ENCODE results near the gene KSR1. TPM values are rescaled to one million over a fixed set of nuclear protein-coding genes. Genes with fewer than 3 reads are reported as not detected.
"Not testable (repeated sequence)": the region's sequence is repeated elsewhere in the genome, so short reads cannot be mapped to it uniquely, and the experiment has no call there.

The KSR1 gene
- total RNA-seq, 2 donors from 2014 or later: 122 to 236 TPM

DNA sequence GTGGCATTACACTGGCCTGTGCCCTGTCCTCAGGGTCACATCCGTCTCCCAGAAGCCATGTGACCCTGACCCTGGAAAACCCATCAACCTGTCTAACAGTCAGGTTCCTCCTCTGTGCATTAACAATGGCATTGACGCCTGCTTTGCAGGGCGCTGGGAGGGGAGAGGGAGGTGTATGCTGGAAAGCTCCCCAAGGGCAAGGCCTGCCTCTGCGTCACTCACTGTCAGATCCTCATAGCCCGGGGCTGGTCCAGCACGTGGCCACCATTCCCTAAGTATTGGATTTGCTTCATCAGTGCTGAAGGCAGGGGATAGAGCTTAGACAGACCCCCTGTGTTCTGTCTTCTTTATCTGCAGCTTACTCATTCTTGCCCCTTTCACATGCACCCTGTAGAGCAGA, 210.0 kb downstream of the KSR1 start:
- ATAC-seq: not testable (repeated sequence)

DNA sequence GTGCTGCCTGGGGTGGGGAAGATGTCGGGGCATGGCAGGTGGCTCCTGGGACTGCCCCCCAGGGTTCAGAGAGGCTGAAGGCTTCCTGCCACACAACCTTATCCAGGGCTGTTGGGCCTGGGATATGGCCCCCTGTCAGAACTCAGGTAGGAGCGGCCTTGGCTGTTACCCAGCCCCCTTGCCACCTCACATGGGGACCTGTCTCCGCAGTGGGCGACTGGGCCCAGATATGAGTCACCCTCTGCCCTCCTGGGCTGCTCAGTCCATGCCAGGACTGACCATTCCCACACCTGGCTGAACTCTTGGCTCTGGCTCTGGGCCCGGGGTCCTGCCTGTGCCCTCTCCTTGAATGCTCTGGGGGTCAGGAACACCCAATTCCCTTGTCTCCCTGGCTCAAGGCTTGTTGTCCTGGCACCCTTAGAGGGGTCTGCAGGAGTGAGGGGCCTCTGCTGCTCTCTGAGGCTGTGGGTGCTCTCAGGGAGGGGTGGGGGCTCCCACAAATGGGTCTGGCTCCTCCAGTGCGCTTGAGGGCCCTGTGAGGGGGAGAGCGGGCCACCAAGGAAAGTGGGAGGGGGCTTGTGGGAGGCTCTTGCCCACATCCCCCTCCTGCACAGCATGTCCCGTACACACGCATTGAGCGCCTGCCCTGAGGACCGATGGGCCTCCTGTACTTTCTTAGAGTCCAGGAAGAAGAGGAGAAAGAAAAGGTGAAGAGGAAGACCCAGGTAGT, 210.7 kb downstream of the KSR1 start:
- H3K36me3 Mint-ChIP-seq: no peaks in the 10 kb centered on the region
- no peaks in the 10 kb centered on the region for H3K4me1 Mint-ChIP-seq (ENCODE audit: low read depth in 2 of 2)
- DNase-seq (ENCODE audit: low spot score): no peak
- no peak overlapping the region for H3K27ac Mint-ChIP-seq
- H3K27me3 Mint-ChIP-seq: no peaks in the 10 kb centered on the region
- H3K9me3 Mint-ChIP-seq: no peaks in the 10 kb centered on the region
- H3K4me3 Mint-ChIP-seq: no peak overlapping the region
- ATAC-seq: no peak

More for the DNA sequence above, 210.0 kb downstream of the KSR1 start:
- not testable (repeated sequence) for H3K4me1 Mint-ChIP-seq (ENCODE audit: low read depth in 2 of 2); H3K27ac Mint-ChIP-seq; DNase-seq (ENCODE audit: low spot score); H3K9me3 Mint-ChIP-seq; H3K27me3 Mint-ChIP-seq; H3K36me3 Mint-ChIP-seq; H3K4me3 Mint-ChIP-seq

DNA sequence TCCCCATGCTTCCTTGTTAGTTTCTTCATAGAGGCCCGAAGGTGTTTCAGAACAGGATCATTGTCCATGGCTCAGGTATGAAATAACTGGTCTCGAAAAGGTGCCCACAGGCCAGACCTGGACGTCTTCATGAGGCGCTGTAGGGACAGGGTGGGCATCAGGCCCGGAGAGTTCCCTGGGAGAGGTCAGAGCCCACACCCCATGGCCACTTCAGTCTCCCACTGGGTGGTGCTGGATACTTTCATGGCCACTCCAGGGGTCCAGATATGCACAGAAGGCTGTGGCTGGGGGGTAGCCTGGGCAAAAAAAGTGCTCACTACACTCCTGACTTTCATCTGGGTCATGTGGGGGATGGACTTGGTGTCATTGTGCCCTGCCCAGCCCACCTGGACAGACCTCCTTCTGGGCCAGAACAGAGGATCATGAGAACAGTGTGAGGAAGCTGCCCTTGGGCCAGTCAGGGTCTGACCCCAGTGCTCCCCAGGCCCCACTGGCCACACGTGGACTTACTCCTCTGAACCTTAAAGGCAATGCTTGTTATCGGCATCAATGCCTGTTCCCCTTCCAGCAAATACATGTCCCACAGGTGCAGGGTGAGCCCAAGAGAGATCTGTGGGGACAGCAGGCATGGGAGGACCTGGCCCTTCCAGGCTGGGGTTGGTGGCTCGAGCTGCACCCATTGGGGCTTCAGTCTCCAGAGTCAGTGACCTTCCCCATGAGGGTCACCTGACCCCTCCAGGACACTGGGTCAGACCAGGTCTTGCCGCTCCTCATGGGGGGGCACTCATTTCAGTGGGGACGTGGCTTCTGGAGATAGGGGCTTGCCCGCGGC, 211.6 kb downstream of the KSR1 start:
- Mint-ChIP-seq H3K27ac (no peak overlapping the region), H3K4me3 (no peak overlapping the region), H3K9me3 (no peaks in the 10 kb centered on the region), H3K36me3 (no peaks in the 10 kb centered on the region), H3K27me3 (no peaks in the 10 kb centered on the region), H3K4me1 (ENCODE audit: low read depth in 2 of 2) (no peaks in the 10 kb centered on the region)
- no peak for DNase-seq (ENCODE audit: low spot score)
- ATAC-seq: no peak

DNA sequence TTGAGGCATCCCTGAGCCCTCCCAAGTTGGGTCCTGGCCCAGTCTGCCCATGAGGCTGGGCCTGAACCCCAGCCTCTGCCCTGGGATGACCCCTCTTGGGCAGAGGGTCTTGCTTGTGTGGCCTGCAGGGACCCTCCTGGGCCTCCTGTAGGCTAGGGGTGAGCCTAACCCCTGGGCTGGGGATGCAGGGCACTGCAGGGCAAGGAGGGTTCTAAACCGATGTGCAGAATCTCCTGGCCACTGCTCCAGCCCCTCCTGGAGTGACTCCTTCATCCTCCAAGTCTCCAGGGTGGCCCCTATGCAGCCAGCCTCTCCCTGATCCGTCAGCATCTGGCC, 212.2 kb downstream of the KSR1 start:
- Mint-ChIP-seq H3K27me3 (no peaks in the 10 kb centered on the region), H3K4me1 (ENCODE audit: low read depth in 2 of 2) (no peaks in the 10 kb centered on the region), H3K9me3 (no peaks in the 10 kb centered on the region), H3K36me3 (no peaks in the 10 kb centered on the region), H3K27ac (no peak overlapping the region), H3K4me3 (no peak overlapping the region)
- ATAC-seq (no peak), DNase-seq (ENCODE audit: low spot score) (no peak)

DNA sequence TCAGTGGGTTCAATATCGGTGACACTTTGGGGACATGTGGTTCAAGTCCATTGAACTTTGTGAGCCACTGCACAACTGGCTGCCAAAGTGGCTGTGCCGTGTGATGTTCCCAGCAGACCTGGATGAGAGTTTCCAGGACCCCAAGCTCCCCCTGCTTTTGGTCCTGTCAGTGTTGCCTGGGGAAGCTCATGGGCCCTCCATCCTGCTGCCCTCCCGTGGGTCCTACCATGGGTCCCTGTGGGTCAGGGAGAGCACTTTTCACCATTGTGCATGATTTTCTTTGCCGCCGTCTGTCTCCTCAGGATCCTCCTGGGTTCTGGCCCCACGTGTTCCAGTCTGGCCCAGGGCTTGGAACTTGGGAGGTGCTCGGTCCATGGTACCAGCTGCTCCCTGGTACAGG, 212.9 kb downstream of the KSR1 start:
- H3K36me3 Mint-ChIP-seq: no peaks in the 10 kb centered on the region
- no peak for DNase-seq (ENCODE audit: low spot score)
- H3K27me3 Mint-ChIP-seq: no peaks in the 10 kb centered on the region
- no peak overlapping the region for H3K4me3 Mint-ChIP-seq
- no peak overlapping the region for H3K27ac Mint-ChIP-seq
- no peak for ATAC-seq
- no peaks in the 10 kb centered on the region for H3K9me3 Mint-ChIP-seq
- no peaks in the 10 kb centered on the region for H3K4me1 Mint-ChIP-seq (ENCODE audit: low read depth in 2 of 2)

DNA sequence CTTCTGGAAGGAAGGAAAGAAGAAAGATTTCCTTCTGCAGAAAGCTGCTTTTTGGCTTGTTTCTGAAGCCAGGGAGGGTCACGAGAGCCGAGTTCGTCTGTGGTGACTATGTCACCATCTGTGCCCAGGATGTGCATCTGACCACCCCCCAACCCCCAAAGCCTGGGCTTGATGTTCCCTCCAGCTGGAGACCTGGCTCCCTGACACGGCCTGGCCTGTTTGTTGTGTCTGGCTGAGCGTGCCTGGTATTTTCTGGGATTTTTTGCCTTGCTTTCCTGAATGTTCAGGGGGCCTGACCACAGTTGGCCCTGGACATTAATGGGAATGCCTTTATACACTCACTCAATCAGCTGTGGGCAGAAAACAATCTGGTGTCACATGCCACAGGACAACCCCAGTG, 213.6 kb downstream of the KSR1 start:
- Mint-ChIP-seq H3K27ac (no peak overlapping the region), H3K36me3 (no peaks in the 10 kb centered on the region), H3K4me1 (ENCODE audit: low read depth in 2 of 2) (no peaks in the 10 kb centered on the region), H3K27me3 (no peaks in the 10 kb centered on the region), H3K9me3 (no peaks in the 10 kb centered on the region), H3K4me3 (no peak overlapping the region)
- no peak for ATAC-seq
- no peak for DNase-seq (ENCODE audit: low spot score)

DNA sequence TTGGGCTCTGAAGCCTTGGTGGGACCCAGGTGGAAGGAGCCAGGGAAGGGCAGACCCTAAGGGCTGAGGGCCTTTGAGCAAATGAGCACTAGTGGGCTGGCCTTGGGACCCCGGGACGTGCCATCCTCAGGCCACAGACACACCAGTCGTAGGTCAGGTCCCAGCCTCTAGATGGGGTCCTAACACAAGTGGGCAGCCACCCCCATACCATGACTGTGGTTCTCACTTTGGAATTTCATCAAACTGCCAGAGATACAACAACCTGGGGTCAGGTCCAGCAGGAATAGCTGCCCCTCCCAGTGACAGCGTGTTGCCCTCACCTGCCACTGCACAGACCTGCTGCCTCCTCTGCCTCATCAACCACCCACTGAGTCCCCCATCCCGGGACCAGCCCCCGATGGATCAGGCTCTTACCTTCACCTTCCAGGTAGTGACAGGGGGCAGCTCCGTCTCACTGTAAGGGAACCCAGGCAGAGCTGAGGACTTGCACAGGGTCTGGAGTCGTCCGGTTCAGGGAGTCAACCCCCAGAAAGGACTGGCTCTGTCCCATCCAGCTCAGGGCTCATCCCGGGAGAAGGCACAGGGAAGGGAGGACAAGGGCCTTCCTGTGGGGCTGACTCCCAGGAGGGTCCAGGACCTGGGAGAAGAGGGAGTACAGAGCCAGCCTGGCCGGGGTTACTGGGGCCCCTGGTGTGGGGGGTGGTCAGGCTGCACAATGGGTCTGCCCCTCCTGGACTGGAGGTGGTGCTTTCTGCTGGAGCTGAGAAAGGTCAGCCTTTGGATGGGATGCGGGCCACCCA, 214.7 kb downstream of the KSR1 start:
- DNase-seq (ENCODE audit: low spot score): no peak

DNA sequence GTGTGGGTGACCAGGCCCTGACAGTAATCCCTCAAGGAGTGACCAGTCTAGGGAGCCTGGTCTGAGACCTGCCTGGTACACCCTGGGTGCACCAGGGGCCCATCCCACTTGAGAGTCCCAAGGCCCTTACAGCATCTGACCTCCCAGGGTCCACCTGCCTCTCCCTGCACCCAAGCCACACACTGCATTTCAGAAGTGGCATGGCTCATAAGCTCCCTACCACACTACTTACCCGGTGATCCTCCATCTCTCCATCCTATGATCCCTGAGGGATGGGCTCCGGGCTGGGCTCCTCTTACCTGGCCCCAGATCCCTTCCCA, 215.3 kb downstream of the KSR1 start:
- DNase-seq (ENCODE audit: low spot score) (no peak), ATAC-seq (no peak)
- no peak overlapping the region for H3K27ac Mint-ChIP-seq
- H3K36me3 Mint-ChIP-seq: no peaks in the 10 kb centered on the region
- H3K9me3 Mint-ChIP-seq: no peaks in the 10 kb centered on the region
- no peaks in the 10 kb centered on the region for H3K27me3 Mint-ChIP-seq
- no peak overlapping the region for H3K4me3 Mint-ChIP-seq
- H3K4me1 Mint-ChIP-seq (ENCODE audit: low read depth in 2 of 2): no peaks in the 10 kb centered on the region

More for the DNA sequence above, 214.7 kb downstream of the KSR1 start:
- no peaks in the 10 kb centered on the region for H3K36me3 Mint-ChIP-seq
- no peak for ATAC-seq
- no peaks in the 10 kb centered on the region for H3K27me3 Mint-ChIP-seq
- H3K4me1 Mint-ChIP-seq (ENCODE audit: low read depth in 2 of 2): no peaks in the 10 kb centered on the region
- H3K9me3 Mint-ChIP-seq: no peaks in the 10 kb centered on the region
- no peak overlapping the region for H3K27ac Mint-ChIP-seq
- H3K4me3 Mint-ChIP-seq: no peak overlapping the region

DNA sequence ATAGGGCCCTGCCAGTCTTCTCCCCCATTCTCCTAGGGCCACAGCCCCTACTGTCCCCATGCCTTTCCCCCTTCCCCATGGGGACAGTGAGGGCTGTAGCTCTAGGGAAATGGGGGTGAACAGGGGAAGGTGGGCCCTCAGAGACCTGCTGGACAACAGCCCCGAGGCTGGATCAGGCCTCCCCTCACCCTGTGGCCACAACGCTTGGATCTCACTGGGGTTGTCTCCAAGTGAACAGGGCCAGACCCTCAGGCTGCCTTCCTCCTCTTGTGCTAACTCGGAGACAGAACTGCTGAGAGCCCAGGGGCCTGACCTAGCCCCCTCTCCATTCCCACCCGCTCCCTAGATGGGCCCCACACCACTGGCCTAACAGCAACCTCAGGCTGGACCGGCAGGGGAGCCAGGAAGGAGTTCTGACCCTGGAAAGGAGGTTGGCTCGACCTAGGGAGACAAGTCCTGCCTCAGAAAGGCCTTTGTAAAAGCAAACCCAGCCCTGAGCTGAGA, 215.8 kb downstream of the KSR1 start:
- H3K36me3 Mint-ChIP-seq; DNase-seq (ENCODE audit: low spot score); H3K9me3 Mint-ChIP-seq; H3K4me3 Mint-ChIP-seq; H3K27me3 Mint-ChIP-seq; H3K27ac Mint-ChIP-seq; H3K4me1 Mint-ChIP-seq (ENCODE audit: low read depth in 2 of 2); ATAC-seq: not testable (repeated sequence)

DNA sequence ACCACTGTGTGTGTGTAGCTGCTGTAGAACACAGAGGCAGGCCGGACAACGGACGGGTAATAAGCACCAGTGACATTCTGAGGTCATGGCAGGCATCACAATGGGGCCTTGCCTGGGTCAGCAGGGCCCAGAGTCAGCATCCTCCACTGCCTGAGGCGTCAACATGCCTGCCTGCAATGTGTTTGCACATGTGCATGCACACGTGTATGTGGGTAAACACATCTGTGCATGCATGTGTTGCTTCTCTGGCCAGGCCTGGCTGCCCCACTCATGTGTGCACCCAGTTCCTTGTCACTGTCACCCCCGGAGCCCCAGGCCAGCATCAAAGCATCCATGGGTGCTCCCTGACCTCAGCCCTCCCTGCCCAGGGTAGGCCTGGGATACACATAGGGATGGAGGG, 218.1 kb downstream of the KSR1 start:
- Mint-ChIP-seq H3K27me3 (peaks cover 0 to 3% of the 10 kb centered on the region in 2 donors), H3K27ac (no peak overlapping the region), H3K4me1 (ENCODE audit: low read depth in 2 of 2) (no peaks in the 10 kb centered on the region), H3K9me3 (no peaks in the 10 kb centered on the region), H3K4me3 (no peak overlapping the region), H3K36me3 (no peaks in the 10 kb centered on the region)
- ATAC-seq (no peak), DNase-seq (ENCODE audit: low spot score) (no peak)

Other genes with a start within 250 kb of the KSR1 start
- 100 to 1,000 TPM; 129 to 174 TPM for gene WSB1, start 162.3 kb upstream of the KSR1 start, total RNA-seq
- gene LGALS9, start 174.7 kb downstream of the KSR1 start, total RNA-seq: 10 to 100 TPM; 19.9 to 29.6 TPM